H1 (cell line): ENCODE data around the gene MGST2. TPM values are rescaled to one million over a fixed set of nuclear protein-coding genes. Genes with fewer than 3 reads are reported as not detected.

Source experiments
- CTCF ChIA-PET: fragments of 300-600 bp; sonication (Branson Sonifier 250); formaldehyde crosslinking; loops from one replicate; lab custom pipeline; 2021; ENCODE audit not compliant: partially characterized antibody; lab: Charles Lee
- POLR2A ChIA-PET: fragments of 300-600 bp; sonication (Branson Sonifier 250); formaldehyde crosslinking; loops from one replicate; lab custom pipeline; 2021; ENCODE audit warnings: inconsistent platforms; ENCODE audit not compliant: partially characterized antibody; lab: Charles Lee
- DNase-seq, 2 experiments: peaks; one replicate each; pipeline versions ENCODE4 v3.0.0 to v3.0.0-alpha.2; 2010 to 2022; ENCODE audit warnings: low spot score in 2 of 2, low read depth in 1 of 2, mixed read lengths in 1 of 2
- FAIRE-seq: peaks from 2 replicates; lab custom pipeline; 2011; peaks lifted over from hg19 to GRCh38; lab: Jason Lieb, UNC
- H2AFZ ChIP-seq: 2 replicates; pipeline ENCODE4 v1.8.1; 2012; ENCODE audit warnings: low read length, inconsistent platforms
- H2AK5ac ChIP-seq: 2 replicates; pipeline ENCODE4 v1.6.1; 2013; ENCODE audit warnings: low read depth, low read length
- H2BK120ac ChIP-seq: replicated peaks from 2 replicates; pipeline ENCODE3; 2013; ENCODE audit warnings: low read depth, low read length, inconsistent platforms
- H2BK12ac ChIP-seq: 2 replicates; pipeline ENCODE4 v1.6.1; 2013; ENCODE audit warnings: low read depth, low read length
- H2BK15ac ChIP-seq: 2 replicates; pipeline ENCODE4 v1.6.1; 2013; ENCODE audit warnings: low read length
- H2BK20ac ChIP-seq: 2 replicates; pipeline ENCODE4 v1.6.1; 2013; ENCODE audit warnings: low read length
- H2BK5ac ChIP-seq: 2 replicates; pipeline ENCODE4 v1.6.1; 2013; ENCODE audit warnings: low read depth, low read length
- H3K14ac ChIP-seq: 2 replicates; pipeline ENCODE4 v1.6.1; 2013; ENCODE audit warnings: inconsistent platforms; ENCODE audit not compliant: insufficient read length
- H3K18ac ChIP-seq: 2 replicates; pipeline ENCODE4 v1.6.1; 2013; ENCODE audit warnings: low read length; ENCODE audit errors: extremely low read depth
- H3K23ac ChIP-seq: 2 replicates; pipeline ENCODE4 v1.6.1; 2013; ENCODE audit warnings: inconsistent platforms; ENCODE audit not compliant: insufficient read length
- H3K23me2 ChIP-seq: 2 replicates; pipeline ENCODE4 v1.6.1; 2013; ENCODE audit warnings: low read depth, low read length
- H3K27ac ChIP-seq: 2 replicates; pipeline ENCODE4 v1.6.1; 2011; ENCODE audit warnings: low read depth, low read length, inconsistent platforms
- H3K27me3 ChIP-seq, 4 experiments: replicated peaks in 1 of 4; 1 replicate in 1 of 4; 2 replicates in 3 of 4; pipeline versions ENCODE4 v1.6.1 to v1.8.1; 2011 to 2013; ENCODE audit warnings: low read length in 3 of 4, mild to moderate bottlenecking in 3 of 4, inconsistent platforms in 2 of 4, mixed read lengths in 2 of 4, moderate library complexity in 1 of 4; ENCODE audit not compliant: control insufficient read depth in 3 of 4, insufficient read depth in 3 of 4; ENCODE audit errors: extremely low read depth in 1 of 4
- H3K36me3 ChIP-seq, 4 experiments: 2 replicates each; pipeline versions ENCODE4 v1.6.1 to v1.8.1; 2011 to 2013; ENCODE audit warnings: mild to moderate bottlenecking in 4 of 4, low read length in 3 of 4, moderate library complexity in 2 of 4, control low read depth in 1 of 4, inconsistent platforms in 1 of 4; ENCODE audit not compliant: insufficient read depth in 4 of 4, control insufficient read depth in 2 of 4
- H3K4ac ChIP-seq: replicated peaks from 2 replicates; pipeline ENCODE3; 2013; ENCODE audit warnings: low read length, low read depth, mixed read lengths, inconsistent platforms; ENCODE audit not compliant: insufficient read length
- H3K4me1 ChIP-seq, 4 experiments: replicated peaks in 1 of 4; 1 replicate in 1 of 4; 2 replicates in 3 of 4; pipeline versions ENCODE4 v1.6.1 to v1.8.1; 2011 to 2013; ENCODE audit warnings: low read length in 3 of 4, inconsistent platforms in 2 of 4, mixed read lengths in 1 of 4; ENCODE audit not compliant: insufficient read depth in 4 of 4, control insufficient read depth in 3 of 4
- H3K4me2 ChIP-seq, 2 experiments: 2 replicates each; pipeline versions ENCODE4 v1.6.1 to v1.8.1; 2011 to 2013; ENCODE audit warnings: low read depth in 2 of 2, low read length in 2 of 2, control low read depth in 1 of 2, inconsistent platforms in 1 of 2, mild to moderate bottlenecking in 1 of 2; ENCODE audit not compliant: insufficient read depth in 1 of 2
- H3K4me3 ChIP-seq, 4 experiments: fragments of 200-600, 300-600 bp in 1 of 4; sonication (generic), shearing (Covaris generic), sonication (Bioruptor Twin) in 1 of 4; 2 replicates each; pipeline versions ENCODE4 v1.5.1 to v1.8.1; 2011 to 2016; ENCODE audit warnings: low read length in 4 of 4, low read depth in 3 of 4, control low read depth in 2 of 4, inconsistent platforms in 2 of 4, mild to moderate bottlenecking in 2 of 4, mixed read lengths in 1 of 4, moderate library complexity in 1 of 4; ENCODE audit not compliant: insufficient read depth in 2 of 4; ENCODE audit errors: extremely low read depth in 1 of 4
- H3K56ac ChIP-seq: replicated peaks from 2 replicates; pipeline ENCODE3; 2013; ENCODE audit warnings: low read depth, mild to moderate bottlenecking, mixed read lengths, low read length, inconsistent platforms; ENCODE audit not compliant: insufficient read length
- H3K79me1 ChIP-seq: 2 replicates; pipeline ENCODE4 v1.6.1; 2013; ENCODE audit warnings: low read depth, low read length, control low read depth
- H3K79me2 ChIP-seq, 2 experiments: 2 replicates each; pipeline versions ENCODE4 v1.6.1 to v1.8.1; 2012 to 2013; ENCODE audit warnings: low read length in 2 of 2, mild to moderate bottlenecking in 2 of 2, inconsistent platforms in 1 of 2; ENCODE audit not compliant: insufficient read depth in 2 of 2, control insufficient read depth in 1 of 2
- H3K9ac ChIP-seq, 4 experiments: replicated peaks in 1 of 4; 1 replicate in 1 of 4; 2 replicates in 3 of 4; pipeline versions ENCODE4 v1.6.1 to v1.8.1; 2011 to 2013; ENCODE audit warnings: low read depth in 3 of 4, low read length in 3 of 4, control low read depth in 2 of 4, mild to moderate bottlenecking in 2 of 4, moderate library complexity in 2 of 4, inconsistent platforms in 1 of 4; ENCODE audit errors: extremely low read depth in 1 of 4
- H3K9me3 ChIP-seq, 2 experiments: 2 replicates each; pipeline versions ENCODE4 v1.6.1 to v1.8.1; 2012 to 2013; ENCODE audit warnings: mild to moderate bottlenecking in 2 of 2, moderate library complexity in 2 of 2, control low read depth in 1 of 2, inconsistent platforms in 1 of 2, low read depth in 1 of 2, low read length in 1 of 2, mixed read lengths in 1 of 2; ENCODE audit not compliant: insufficient read depth in 2 of 2
- H4K20me1 ChIP-seq, 2 experiments: replicated peaks in 1 of 2; 2 replicates each; pipeline versions ENCODE3 to v1.8.1; 2011 to 2013; ENCODE audit warnings: inconsistent platforms in 2 of 2, low read length in 2 of 2, mild to moderate bottlenecking in 1 of 2; ENCODE audit not compliant: insufficient read depth in 2 of 2, control insufficient read depth in 1 of 2
- H4K5ac ChIP-seq: 2 replicates; pipeline ENCODE4 v1.6.1; 2013; ENCODE audit warnings: low read length, low read depth, mixed read lengths, inconsistent platforms; ENCODE audit not compliant: insufficient read length
- H4K8ac ChIP-seq: 2 replicates; pipeline ENCODE4 v1.8.0; 2013; ENCODE audit warnings: mild to moderate bottlenecking, moderate library complexity, low read length, inconsistent platforms; ENCODE audit not compliant: insufficient read depth; ENCODE audit errors: extremely low read depth
- H4K91ac ChIP-seq: replicated peaks from 2 replicates; pipeline ENCODE3; 2013; ENCODE audit warnings: low read length, mixed read lengths, inconsistent platforms; ENCODE audit not compliant: insufficient read length
- FOSL1 ChIP-seq: IDR thresholded peaks from 2 replicates; pipeline ENCODE4 v1.6.1; 2011; ENCODE audit warnings: mild to moderate bottlenecking, low read depth, low read length, moderate library complexity; ENCODE audit not compliant: insufficient read depth
- MAX ChIP-seq: IDR thresholded peaks from 2 replicates; pipeline ENCODE4 v1.6.1; 2012; ENCODE audit warnings: inconsistent platforms
- POU5F1 ChIP-seq: IDR thresholded peaks from 2 replicates; pipeline ENCODE4 v1.6.1; 2011; ENCODE audit warnings: low read depth, mild to moderate bottlenecking, low read length, moderate library complexity
- WGBS, 2 experiments: shearing (Covaris generic) in 1 of 2; methylation state at CpG; one replicate each; pipeline versions ENCODE4 v1.1.6 to v1.1.7; 2013 to 2015; ENCODE audit warnings: low lambda C conversion rate in 2 of 2, mixed read lengths in 2 of 2, inconsistent platforms in 1 of 2, low coverage in 1 of 2, missing lambda C conversion rate in 1 of 2; ENCODE audit not compliant: insufficient replicate concordance in 2 of 2, insufficient coverage in 1 of 2, insufficient read length in 1 of 2; ENCODE audit errors: extremely low coverage in 1 of 2, missing lambda C conversion rate in 1 of 2; 5-methylcytosine and 5-hydroxymethylcytosine counted together
- polyA plus RNA-seq, 7 experiments: library from polyadenylated mRNA; depleted of rRNA in 3 of 7; stranded (reverse) in 5 of 7; unstranded in 2 of 7; fragments of >200 nt in 5 of 7; fragments of 200-250 nt in 2 of 7; gene quantifications; 1 replicate in 5 of 7; 2 replicates in 1 of 7; 4 replicates in 1 of 7; pipeline versions ENCODE4 v1.2.1 to v1.2.3, GENCODE V29; 2011 to 2013; ENCODE audit warnings: missing spikeins in 2 of 7, mixed read lengths in 2 of 7
- total RNA-seq: library from RNA; stranded (reverse); fragmentation: NEBNext Ultra II Directional; extraction: Animal tissue kit (Norgen Biotek cat#: 25700); gene quantifications from 2 replicates; pipeline ENCODE4 v1.2.1, GENCODE V29; 2021

MGST2 gene
- total and polyA plus RNA-seq, 2 of the 8 experiments (the other 6 are each of a cell fraction or from before 2014, with no cell fraction given): 8.0 to 13.6 TPM

- H3K4me1 ChIP-seq: peaks cover 3 to 13% (median 10%) of the 10 kb centered on the region in 4 experiments; a peak in 5 of 7 replicates
- no peak overlapping the region for H2BK5ac ChIP-seq
- H3K4me2 ChIP-seq: peak overlapping the region; percentile 20 to 58
- H4K91ac ChIP-seq: no peak overlapping the region
- no peak overlapping the region for H3K27ac ChIP-seq
- H2BK15ac ChIP-seq: no peak overlapping the region
- no peaks in the 10 kb centered on the region for H3K9me3 ChIP-seq
- no peak overlapping the region for H3K56ac ChIP-seq
- no peak overlapping the region for H2AK5ac ChIP-seq
- no peak overlapping the region for H3K18ac ChIP-seq
- H2BK12ac ChIP-seq: no peak overlapping the region
- no peak overlapping the region for H2BK20ac ChIP-seq
- peaks cover 0 to 2% of the 10 kb centered on the region in 2 experiments for H4K20me1 ChIP-seq
- no peak for DNase-seq
- no peaks in the 10 kb centered on the region for H3K79me2 ChIP-seq
- H3K4ac ChIP-seq: no peak overlapping the region
- no peaks in the 10 kb centered on the region for H3K23me2 ChIP-seq
- ChIA-PET POLR2A (interaction anchor here (0.7 to 1.0 kb wide), 2 partner anchors 16 to 23 kb away, joined by 3 read pairs; no protein-coding TSS in a partner anchor), CTCF (interaction anchor here (0.9 to 18.2 kb wide), 6 partner anchors 11 to 168 kb away, joined by 3 to 264 read pairs (median 34); no protein-coding TSS in a partner anchor)
- H3K79me1 ChIP-seq: no peaks in the 10 kb centered on the region
- H4K5ac ChIP-seq: no peak overlapping the region
- WGBS, 2 experiments: 43% methylated on average over 16 of the region's 16 CpGs; no CpG with 5 or more reads in 1 of the 2 experiments
- FAIRE-seq: peak; percentile 82
- no peak overlapping the region for H2AFZ ChIP-seq
- H3K23ac ChIP-seq: no peak overlapping the region
- TF ChIP-seq MAX (0 out of 2 replicates have a peak, but pooled peaks have one; percentile 30), FOSL1 (no peak), POU5F1 (no peak)
- H3K4me3 ChIP-seq: peak overlapping the region in 2 of 4 experiments; percentile 3 to 35; a peak in 4 of 8 replicates
- peaks cover 30 to 71% (median 64%) of the 10 kb centered on the region in 4 experiments for H3K27me3 ChIP-seq
- no peak overlapping the region for H3K14ac ChIP-seq
- no peak overlapping the region for H2BK120ac ChIP-seq
- H3K9ac ChIP-seq: no peak overlapping the region
- no peak overlapping the region for H4K8ac ChIP-seq
- H3K36me3 ChIP-seq: no peaks in the 10 kb centered on the region
Measured at GRCh38 chr4:139628184-139629012, 37.2 kb upstream of the MGST2 start.
